Lower leg skin (tissue), 3 donors: ENCODE results near the gene ELN.

Source experiments
- CTCF ChIP-seq, 3 donors: fragments of 450-650 bp; IDR thresholded peaks; one replicate each; pipeline ENCODE4 v1.5.1; 2016; ENCODE audit warnings: antibody characterized with exemption in 3 of 3, mild to moderate bottlenecking in 3 of 3, moderate library complexity in 2 of 3
- POLR2A ChIP-seq, 2 donors: fragments of 450-650 bp; IDR thresholded peaks; one replicate each; pipeline ENCODE4 v1.6.1; 2016 to 2017; ENCODE audit warnings: antibody characterized with exemption in 2 of 2, mild to moderate bottlenecking in 1 of 2, moderate library complexity in 1 of 2

DNA sequence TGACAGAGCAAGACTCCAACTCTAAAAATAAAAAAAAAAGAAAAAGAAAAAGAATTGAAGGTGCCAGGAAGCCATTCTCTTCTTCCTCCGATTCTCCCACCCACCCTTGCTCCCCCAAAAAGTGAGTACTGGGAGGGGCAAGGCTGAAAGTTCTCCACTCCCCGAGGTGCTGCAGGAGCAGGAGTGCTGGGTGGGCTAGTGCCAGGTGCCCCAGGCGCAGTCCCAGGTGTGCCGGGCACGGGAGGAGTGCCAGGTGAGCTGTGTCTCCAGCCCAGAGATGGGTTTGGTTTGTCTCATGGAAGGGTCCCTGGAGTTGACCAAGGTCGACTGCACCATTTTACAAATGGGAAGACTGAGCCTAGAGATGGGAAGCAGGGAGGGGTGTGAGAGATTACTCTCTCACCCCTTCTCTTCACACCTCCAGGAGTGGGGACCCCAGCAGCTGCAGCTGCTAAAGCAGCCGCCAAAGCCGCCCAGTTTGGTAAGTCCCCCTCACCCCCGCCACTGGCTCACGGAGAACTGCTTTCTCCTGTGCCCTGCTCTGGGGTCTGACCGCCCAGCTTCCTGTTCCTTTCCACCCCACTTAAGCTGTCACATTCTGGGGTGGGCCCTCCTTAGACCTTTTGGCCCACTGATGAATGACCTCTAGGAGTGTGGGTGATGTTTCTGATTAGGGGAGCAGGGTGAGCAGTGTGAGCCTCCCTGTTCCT, 29.4 kb downstream of the ELN start:
- TF ChIP-seq CTCF (IDR thresholded peaks at IDR 0.05) (no peak), POLR2A (IDR thresholded peaks at IDR 0.05) (no peak)
